GM21786 (cell line): ENCODE data around the gene TMEM59.
"Not testable (repeated sequence)": the region's sequence is repeated elsewhere in the genome, so short reads cannot be mapped to it uniquely, and the experiment has no call there.

Experiments
- ATAC-seq: cut with Tn5 transposase; IDR thresholded peaks from one replicate; pipeline ENCODE4 v1.9.1; 2021; ENCODE audit not compliant: unreplicated experiment

TMEM59 gene, protein sequence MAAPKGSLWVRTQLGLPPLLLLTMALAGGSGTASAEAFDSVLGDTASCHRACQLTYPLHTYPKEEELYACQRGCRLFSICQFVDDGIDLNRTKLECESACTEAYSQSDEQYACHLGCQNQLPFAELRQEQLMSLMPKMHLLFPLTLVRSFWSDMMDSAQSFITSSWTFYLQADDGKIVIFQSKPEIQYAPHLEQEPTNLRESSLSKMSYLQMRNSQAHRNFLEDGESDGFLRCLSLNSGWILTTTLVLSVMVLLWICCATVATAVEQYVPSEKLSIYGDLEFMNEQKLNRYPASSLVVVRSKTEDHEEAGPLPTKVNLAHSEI

GRCh38 chr1:54052934-54053744 is at the start of gene TMEM59, which contains the start of gene TCEANC2:
TMEM59 (minus strand) TSS chr1:54053204; CDS start chr1:54053188, 16 bp downstream.
TCEANC2 (plus strand) TSS chr1:54053608; CDS start chr1:54054423, 815 bp downstream.
- peak; percentile 92 for ATAC-seq

DNA sequence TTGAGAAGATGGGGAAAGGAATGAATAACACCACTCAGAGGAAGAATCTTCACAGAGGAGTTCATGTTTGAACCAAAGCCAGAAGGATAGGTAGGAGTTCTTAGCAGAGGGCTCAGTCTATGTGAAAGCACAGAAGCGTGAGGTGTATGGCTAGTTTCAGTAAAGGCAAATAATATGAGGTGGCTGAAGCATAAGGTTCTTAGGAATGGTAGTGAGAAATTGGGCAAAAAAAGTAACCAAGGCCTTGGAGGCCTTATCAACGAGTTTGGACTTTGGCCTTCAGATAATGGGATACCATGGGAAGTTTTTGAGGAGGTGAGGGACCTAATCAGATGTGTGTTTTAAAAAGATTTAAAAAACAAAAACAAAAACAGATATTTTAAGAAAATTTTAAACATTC is 47.5 kb upstream of the TMEM59 start:
- ATAC-seq: no peak

DNA sequence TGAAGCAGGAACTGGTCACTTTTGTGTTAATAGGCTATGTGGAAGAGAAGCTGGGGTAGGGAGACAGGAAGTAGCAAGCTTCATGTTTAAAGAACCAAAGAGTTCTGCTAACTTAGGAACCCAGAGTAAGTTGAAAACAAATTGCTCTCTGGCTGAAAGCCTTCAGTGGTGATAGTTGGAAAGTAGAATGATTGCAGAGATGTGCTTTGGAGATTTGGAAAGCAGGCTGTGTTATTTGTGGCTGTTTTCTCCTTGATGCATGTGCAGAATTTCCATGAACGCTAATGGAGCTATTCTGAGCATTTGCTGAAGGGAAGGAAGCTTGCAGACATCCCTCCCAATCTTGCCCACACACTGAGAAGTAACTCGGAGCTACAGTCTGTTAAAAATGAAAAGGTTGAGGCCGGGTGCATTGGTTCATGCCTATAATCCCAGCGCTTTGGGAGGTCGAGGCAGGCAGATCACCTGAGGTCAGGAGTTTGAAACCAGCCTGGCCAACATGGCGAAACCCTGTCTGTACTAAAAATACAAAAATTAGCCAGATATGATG is 46.1 kb upstream of the TMEM59 start:
- no peak for ATAC-seq

DNA sequence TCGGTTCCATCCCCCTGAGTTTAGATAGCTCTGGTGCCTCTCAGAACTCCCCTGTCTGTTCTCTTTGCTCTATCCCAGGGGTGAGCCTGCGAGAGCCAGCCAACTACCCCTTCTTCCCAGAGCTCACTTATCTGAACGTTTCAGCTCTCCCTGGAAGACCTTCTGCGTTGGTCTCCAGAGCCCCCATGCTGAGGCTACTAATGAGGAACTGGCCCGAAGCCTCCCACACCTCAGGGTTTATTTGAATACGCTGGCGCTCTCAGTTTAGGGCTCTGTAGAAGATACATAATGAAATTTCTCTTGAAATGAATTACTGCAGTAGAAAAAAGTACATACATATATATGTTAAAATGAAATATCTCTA is 43.9 kb upstream of the TMEM59 start:
- ATAC-seq: no peak

GRCh38 chr1:54096227-54096876 is 43.3 kb upstream of the TMEM59 start:
- no peak for ATAC-seq

- no peak for ATAC-seq
These were observed 42.7 kb upstream of the TMEM59 start for GRCh38 chr1:54095546-54096226.

DNA sequence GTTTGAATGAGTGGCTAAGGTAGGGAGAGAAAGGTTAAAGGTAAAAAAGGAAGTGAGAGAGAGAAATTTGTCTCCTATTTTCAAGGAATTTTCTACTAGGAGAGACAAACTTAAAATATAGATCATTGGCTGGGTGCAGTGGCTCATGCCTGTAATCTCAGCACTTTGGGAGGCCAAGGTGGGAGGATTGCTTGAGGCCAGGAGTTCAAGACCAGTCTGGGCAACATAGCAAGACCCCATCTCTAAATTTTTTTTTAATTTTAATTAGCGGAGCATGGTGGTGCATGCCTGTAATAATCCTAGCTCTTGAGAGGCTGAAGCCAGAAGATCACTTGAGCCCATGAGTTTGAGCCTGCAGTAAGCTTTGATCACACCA is 41.7 kb upstream of the TMEM59 start:
- not testable (repeated sequence) for ATAC-seq

- ATAC-seq: no peak
These were observed 41.2 kb upstream of the TMEM59 start for GRCh38 chr1:54094001-54094729.

GRCh38 chr1:54091666-54092065 is 38.7 kb upstream of the TMEM59 start:
- ATAC-seq: no peak

DNA sequence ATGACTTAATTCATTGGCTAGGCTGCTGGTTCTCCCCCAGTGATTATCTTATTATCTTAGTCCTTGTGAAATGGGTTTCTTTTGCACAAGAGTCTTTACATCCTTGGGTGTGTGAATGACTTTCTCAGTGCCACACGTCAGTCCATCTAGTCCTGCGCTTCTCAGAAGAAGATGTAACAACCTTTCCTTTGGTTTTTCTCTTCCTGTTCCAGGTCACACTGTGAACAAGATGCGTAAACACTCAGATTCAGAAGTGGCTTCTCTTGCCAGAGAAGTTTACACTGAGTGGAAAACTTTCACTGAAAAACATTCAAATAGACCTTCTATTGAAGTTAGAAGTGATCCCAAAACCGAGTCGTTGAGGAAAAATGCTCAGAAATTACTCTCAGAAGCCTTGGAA is 35.4 kb upstream of the TMEM59 start:
- ATAC-seq: no peak

GRCh38 chr1:54086754-54087153 is 33.8 kb upstream of the TMEM59 start:
- no peak for ATAC-seq

GRCh38 chr1:54084794-54085193 is 31.8 kb upstream of the TMEM59 start:
- no peak for ATAC-seq

- peak; percentile 68 for ATAC-seq
These were observed 28.6 kb upstream of the TMEM59 start for GRCh38 chr1:54081306-54082270.

DNA sequence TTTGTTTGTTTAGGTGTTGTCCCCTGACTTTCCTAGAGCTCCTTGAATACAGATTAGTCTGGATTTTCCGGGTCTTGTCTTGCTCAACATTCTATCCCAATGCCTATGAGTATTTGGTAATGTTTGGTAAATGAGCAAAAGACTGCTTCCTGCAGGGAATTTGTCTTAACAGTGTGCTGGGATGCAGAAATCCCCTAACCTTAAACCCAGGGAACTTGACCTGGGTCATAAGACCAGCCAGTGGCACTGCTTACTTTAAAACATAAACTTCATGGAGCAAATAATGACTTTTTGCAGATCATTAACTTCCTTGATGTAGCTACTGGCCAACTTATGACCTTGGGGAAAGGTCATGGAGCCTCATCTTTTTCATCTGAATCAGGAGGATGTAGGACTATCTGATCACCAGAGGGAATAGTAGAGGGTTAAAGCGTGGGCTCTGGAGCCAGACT is 27.6 kb upstream of the TMEM59 start:
- ATAC-seq: no peak

DNA sequence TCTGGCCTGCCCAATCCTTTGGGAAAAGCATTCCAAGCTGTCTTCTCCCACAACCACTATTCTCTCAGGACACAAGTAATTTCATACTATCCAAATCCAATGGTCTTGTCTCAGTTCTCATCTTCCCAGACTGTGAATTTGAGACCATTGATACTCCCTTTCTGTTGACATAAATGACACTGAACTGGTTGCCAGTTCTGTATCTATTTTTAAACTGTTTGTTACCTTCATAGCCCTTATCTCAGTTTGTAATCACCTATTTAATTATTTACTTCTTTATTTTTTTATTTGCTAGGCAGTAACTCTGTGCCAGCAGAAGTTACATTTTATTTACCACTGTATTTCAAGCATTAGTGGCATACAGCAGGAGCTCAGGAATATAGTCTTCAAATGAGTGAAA is 24.4 kb upstream of the TMEM59 start:
- no peak for ATAC-seq

DNA sequence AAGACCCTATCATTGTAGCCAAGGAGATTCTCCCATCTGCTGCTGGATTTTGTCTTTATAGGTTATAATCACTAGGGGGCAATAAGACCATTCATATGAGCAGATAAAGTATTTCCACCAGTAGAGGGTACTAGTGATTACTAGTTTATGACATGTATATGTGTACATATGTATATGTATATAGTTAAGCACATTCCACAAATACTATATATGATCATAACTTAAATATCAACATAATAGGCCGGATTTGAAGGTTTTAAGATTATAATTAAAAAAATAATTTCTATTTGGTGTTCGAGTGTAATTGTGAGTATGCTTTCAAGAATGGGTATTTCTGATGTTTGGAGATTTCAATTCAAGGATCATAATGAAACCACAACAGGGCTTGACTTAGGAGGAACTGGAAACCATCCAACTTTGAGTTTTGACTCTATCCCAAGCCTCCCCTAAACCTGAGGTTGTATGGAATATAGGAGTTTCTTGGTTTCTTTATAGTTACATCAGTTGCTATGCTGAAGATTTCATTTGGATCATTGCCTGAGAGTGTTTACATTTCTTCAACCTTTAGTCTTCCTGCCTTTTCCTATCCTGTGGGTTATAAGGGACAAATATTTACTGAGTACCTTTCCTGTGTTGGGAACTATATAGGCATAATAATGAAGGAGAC is 17.3 kb upstream of the TMEM59 start:
- peak; percentile 75 for ATAC-seq

- ATAC-seq: no peak
These were observed 16.8 kb upstream of the TMEM59 start for GRCh38 chr1:54069791-54070170.

DNA sequence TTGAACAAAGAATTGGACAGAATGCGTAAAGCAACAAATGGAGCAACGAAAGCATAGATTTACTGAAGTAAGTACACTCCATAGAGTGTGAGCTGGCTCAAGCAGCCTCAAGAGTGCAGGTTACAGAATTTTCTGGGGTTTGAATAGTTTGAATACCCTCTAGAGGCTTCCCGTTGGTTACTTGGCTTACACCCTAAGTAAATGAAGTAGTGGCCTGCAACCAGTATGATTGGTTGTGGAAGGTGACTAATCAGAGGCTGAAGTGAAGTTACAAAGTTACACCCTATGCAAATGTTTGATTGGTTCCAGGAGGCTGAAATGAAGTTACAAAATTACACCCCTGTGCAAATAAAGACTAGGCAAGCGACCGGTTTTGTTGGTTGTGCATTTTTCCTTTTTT is 11.3 kb upstream of the TMEM59 start:
- ATAC-seq: no peak

- no peak for ATAC-seq
These were observed 1.4 kb upstream of the TMEM59 start for GRCh38 chr1:54054438-54054749.
